MG63 (cell line): ENCODE results near the gene FAN1. TPM values are rescaled to one million over a fixed set of nuclear protein-coding genes. Genes with fewer than 3 reads are reported as not detected.
A peak's percentile ranks its signal among the peaks of the same experiment; 100 is the strongest.

Experiments used
- DNase-seq: peaks from one replicate; pipeline ENCODE4 v3.0.0-alpha.2; 2020
- H3K27me3 ChIP-seq: fragments of 250-450 bp; sonication (Bioruptor Pico); 2 replicates; pipeline ENCODE4 v1.5.1; 2020; ENCODE audit warnings: mild to moderate bottlenecking, moderate library complexity
- H3K36me3 ChIP-seq: fragments of 250-450 bp; sonication (Bioruptor Pico); 2 replicates; pipeline ENCODE4 v1.5.1; 2020; ENCODE audit warnings: mild to moderate bottlenecking, moderate library complexity
- H3K4me3 ChIP-seq: fragments of 250-450 bp; sonication (Bioruptor Pico); 2 replicates; pipeline ENCODE4 v1.5.1; 2020; ENCODE audit warnings: mild to moderate bottlenecking, moderate library complexity
- H3K9me3 ChIP-seq: fragments of 250-450 bp; sonication (Bioruptor Pico); 2 replicates; pipeline ENCODE4 v1.5.1; 2020; ENCODE audit warnings: mild to moderate bottlenecking, moderate library complexity
- total RNA-seq: library from RNA; depleted of rRNA; stranded (reverse); fragments of >200 nt; shearing (Covaris generic); gene quantifications from 2 replicates; pipeline ENCODE4 v1.2.3, GENCODE V29; 2014; ENCODE audit warnings: low replicate concordance

The FAN1 gene
- total RNA-seq, 1 experiment from 2014 or later, result 5.7 TPM

- Histone ChIP-seq H3K36me3 (peaks cover 36% of the 10 kb centered on the region), H3K4me3 (no peak overlapping the region)
- DNase-seq, result no peak
Observed at GRCh38 chr15:30930422-30930821, 26.7 kb downstream of the FAN1 start.

GRCh38 chr15:30933293-30933692 is 29.6 kb downstream of the FAN1 start:
- peaks cover 38% of the 10 kb centered on the region for H3K36me3 ChIP-seq
- H3K27me3 ChIP-seq, result no peaks in the 10 kb centered on the region
- no peak for DNase-seq

More at GRCh38 chr15:30930422-30930821, 26.7 kb downstream of the FAN1 start:
- H3K27me3 ChIP-seq, result no peaks in the 10 kb centered on the region
- no peaks in the 10 kb centered on the region for H3K9me3 ChIP-seq

GRCh38 chr15:30939161-30939560 is 35.4 kb downstream of the FAN1 start:
- Histone ChIP-seq H3K4me3 (no peak overlapping the region), H3K9me3 (no peaks in the 10 kb centered on the region), H3K36me3 (peaks cover 57% of the 10 kb centered on the region), H3K27me3 (no peaks in the 10 kb centered on the region)
- DNase-seq, result no peak

More at GRCh38 chr15:30933293-30933692, 29.6 kb downstream of the FAN1 start:
- no peak overlapping the region for H3K4me3 ChIP-seq
- H3K9me3 ChIP-seq, result no peaks in the 10 kb centered on the region

- DNase-seq, result no peak
- peaks cover 58% of the 10 kb centered on the region for H3K36me3 ChIP-seq
- H3K4me3 ChIP-seq, result no peak overlapping the region
- H3K9me3 ChIP-seq, result no peaks in the 10 kb centered on the region
- H3K27me3 ChIP-seq, result no peaks in the 10 kb centered on the region
Observed at GRCh38 chr15:30940359-30940758, 36.6 kb downstream of the FAN1 start.

- no peak for DNase-seq
- H3K36me3 ChIP-seq, result peaks cover 64% of the 10 kb centered on the region
Observed at GRCh38 chr15:30941520-30941919, 37.8 kb downstream of the FAN1 start.

GRCh38 chr15:30943654-30944335 is 40.1 kb downstream of the FAN1 start:
- Histone ChIP-seq H3K9me3 (no peaks in the 10 kb centered on the region), H3K36me3 (peaks cover 65% of the 10 kb centered on the region)

More at GRCh38 chr15:30941520-30941919, 37.8 kb downstream of the FAN1 start:
- Histone ChIP-seq H3K9me3 (no peaks in the 10 kb centered on the region), H3K4me3 (no peak overlapping the region), H3K27me3 (no peaks in the 10 kb centered on the region)

GRCh38 chr15:30953183-30953582 is 49.5 kb downstream of the FAN1 start:
- Histone ChIP-seq H3K4me3 (no peak overlapping the region), H3K27me3 (no peaks in the 10 kb centered on the region), H3K36me3 (peaks cover 52% of the 10 kb centered on the region), H3K9me3 (peaks cover 2% of the 10 kb centered on the region; the same call in 1 of the 2 replicates)
- DNase-seq, result no peak

More at GRCh38 chr15:30943654-30944335, 40.1 kb downstream of the FAN1 start:
- peak; percentile 19 for DNase-seq
- H3K27me3 ChIP-seq, result no peaks in the 10 kb centered on the region
- H3K4me3 ChIP-seq, result no peak overlapping the region

GRCh38 chr15:30953731-30954378 is 50.1 kb downstream of the FAN1 start:
- Histone ChIP-seq H3K9me3 (peaks cover 2% of the 10 kb centered on the region; the same call in 1 of the 2 replicates), H3K27me3 (no peaks in the 10 kb centered on the region), H3K4me3 (no peak overlapping the region), H3K36me3 (peaks cover 49% of the 10 kb centered on the region)
- peak; percentile 76 for DNase-seq

GRCh38 chr15:30954674-30955073 is 51.0 kb downstream of the FAN1 start:
- Histone ChIP-seq H3K27me3 (no peaks in the 10 kb centered on the region), H3K9me3 (no peaks in the 10 kb centered on the region), H3K36me3 (peaks cover 41% of the 10 kb centered on the region), H3K4me3 (no peak overlapping the region)
- no peak for DNase-seq

- no peak overlapping the region for H3K4me3 ChIP-seq
- peaks cover 27% of the 10 kb centered on the region for H3K36me3 ChIP-seq
- no peaks in the 10 kb centered on the region for H3K9me3 ChIP-seq
- no peak for DNase-seq
- H3K27me3 ChIP-seq, result no peaks in the 10 kb centered on the region
Observed at GRCh38 chr15:30956216-30957124, 52.8 kb downstream of the FAN1 start.

GRCh38 chr15:30958219-30958618 is 54.5 kb downstream of the FAN1 start:
- Histone ChIP-seq H3K9me3 (no peaks in the 10 kb centered on the region), H3K4me3 (no peak overlapping the region), H3K27me3 (no peaks in the 10 kb centered on the region), H3K36me3 (peaks cover 14% of the 10 kb centered on the region)
- DNase-seq, result no peak

- H3K36me3 ChIP-seq, result peaks cover 6% of the 10 kb centered on the region; the same call in 1 of the 2 replicates
- H3K9me3 ChIP-seq, result no peaks in the 10 kb centered on the region
- DNase-seq, result no peak
- no peak overlapping the region for H3K4me3 ChIP-seq
- H3K27me3 ChIP-seq, result no peaks in the 10 kb centered on the region
Observed at GRCh38 chr15:30962079-30962478, 58.4 kb downstream of the FAN1 start.

GRCh38 chr15:30962659-30963058 is 58.9 kb downstream of the FAN1 start:
- no peak for DNase-seq
- no peak overlapping the region for H3K4me3 ChIP-seq
- no peaks in the 10 kb centered on the region for H3K27me3 ChIP-seq
- H3K9me3 ChIP-seq, result no peaks in the 10 kb centered on the region
- peaks cover 4% of the 10 kb centered on the region; the same call in 1 of the 2 replicates for H3K36me3 ChIP-seq

GRCh38 chr15:30963681-30964080 is 60.0 kb downstream of the FAN1 start:
- Histone ChIP-seq H3K9me3 (no peaks in the 10 kb centered on the region), H3K4me3 (no peak overlapping the region), H3K27me3 (no peaks in the 10 kb centered on the region), H3K36me3 (no peaks in the 10 kb centered on the region; the same call in 1 of the 2 replicates)
- no peak for DNase-seq

GRCh38 chr15:30969724-30970123 is 66.0 kb downstream of the FAN1 start:
- peaks cover 4% of the 10 kb centered on the region for H3K36me3 ChIP-seq
- no peak for DNase-seq
- no peak overlapping the region for H3K4me3 ChIP-seq
- no peaks in the 10 kb centered on the region for H3K27me3 ChIP-seq
- H3K9me3 ChIP-seq, result no peaks in the 10 kb centered on the region

GRCh38 chr15:30973379-30973778 is 69.7 kb downstream of the FAN1 start:
- Histone ChIP-seq H3K4me3 (no peak overlapping the region), H3K27me3 (no peaks in the 10 kb centered on the region), H3K36me3 (peaks cover 4% of the 10 kb centered on the region), H3K9me3 (no peaks in the 10 kb centered on the region)
- no peak for DNase-seq

GRCh38 chr15:30974112-30974511 is 70.4 kb downstream of the FAN1 start:
- no peak for DNase-seq
- Histone ChIP-seq H3K9me3 (no peaks in the 10 kb centered on the region), H3K4me3 (no peak overlapping the region), H3K36me3 (peaks cover 4% of the 10 kb centered on the region), H3K27me3 (no peaks in the 10 kb centered on the region)
